ENCODE data around the gene CDK6.
"Not testable (repeated sequence)": the region's sequence is repeated elsewhere in the genome, so short reads cannot be mapped to it uniquely, and the experiment has no call there.

CDK6 gene

DNA sequence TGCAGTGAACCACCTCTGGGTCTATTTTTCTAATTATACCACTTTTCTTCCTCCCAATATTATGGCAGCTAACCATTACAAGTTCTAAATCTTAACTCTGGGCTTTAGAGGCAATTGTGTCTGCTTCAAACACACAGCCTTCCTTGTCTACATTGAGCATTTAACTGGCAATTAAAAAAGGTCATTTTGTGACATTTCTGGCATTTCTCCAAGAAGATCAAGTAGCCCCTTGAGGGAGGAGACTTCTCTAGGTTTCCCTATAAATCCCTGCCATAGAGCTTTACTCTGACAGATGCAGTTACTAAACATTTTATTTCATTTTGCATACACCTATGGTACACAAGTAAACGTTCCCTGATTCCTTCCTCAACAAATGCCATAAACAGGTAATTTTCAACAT lies 212.8 kb downstream of the CDK6 start:
- no peak for DNase-seq (ENCODE audit: low read depth in 2 of 2)

DNA sequence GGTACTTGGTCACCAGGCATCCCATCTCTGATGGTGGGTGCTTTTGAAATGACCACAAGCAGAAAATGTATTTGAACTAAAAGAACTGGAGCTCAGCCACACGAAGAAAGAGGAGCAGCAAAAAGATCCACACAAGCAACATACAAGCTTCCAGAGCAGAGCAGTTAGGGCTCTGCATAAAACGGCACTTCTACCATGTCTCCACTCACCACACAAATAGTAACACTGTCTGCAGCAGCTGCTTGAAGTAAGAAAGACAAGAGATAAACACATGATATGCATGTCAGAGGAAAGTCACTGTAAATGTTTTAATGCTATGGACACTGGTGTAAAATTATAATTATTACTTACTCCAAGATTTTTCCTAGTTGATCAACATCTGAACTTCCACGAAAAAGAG lies 213.7 kb downstream of the CDK6 start:
- DNase-seq (ENCODE audit: low read depth in 2 of 2), result no peak

DNA sequence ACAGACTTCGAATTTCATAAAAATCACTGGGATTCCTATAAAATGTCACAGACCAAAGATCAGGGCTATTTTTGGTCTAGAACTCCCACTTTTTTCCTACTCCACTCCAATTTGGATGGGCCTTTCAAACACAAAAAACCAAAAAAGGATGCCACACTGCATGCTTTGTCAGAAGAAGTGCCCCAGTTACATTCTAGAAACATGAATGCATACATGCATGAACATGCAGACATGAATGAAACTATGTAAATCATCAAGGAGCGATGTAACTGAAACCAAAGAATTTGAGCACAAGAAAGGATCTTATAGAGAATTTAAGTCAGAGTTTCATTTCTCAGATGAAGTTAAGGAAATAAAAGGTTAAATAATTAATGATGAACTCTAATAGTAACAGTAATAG lies 214.3 kb downstream of the CDK6 start:
- no peak for DNase-seq (ENCODE audit: low read depth in 2 of 2)

DNA sequence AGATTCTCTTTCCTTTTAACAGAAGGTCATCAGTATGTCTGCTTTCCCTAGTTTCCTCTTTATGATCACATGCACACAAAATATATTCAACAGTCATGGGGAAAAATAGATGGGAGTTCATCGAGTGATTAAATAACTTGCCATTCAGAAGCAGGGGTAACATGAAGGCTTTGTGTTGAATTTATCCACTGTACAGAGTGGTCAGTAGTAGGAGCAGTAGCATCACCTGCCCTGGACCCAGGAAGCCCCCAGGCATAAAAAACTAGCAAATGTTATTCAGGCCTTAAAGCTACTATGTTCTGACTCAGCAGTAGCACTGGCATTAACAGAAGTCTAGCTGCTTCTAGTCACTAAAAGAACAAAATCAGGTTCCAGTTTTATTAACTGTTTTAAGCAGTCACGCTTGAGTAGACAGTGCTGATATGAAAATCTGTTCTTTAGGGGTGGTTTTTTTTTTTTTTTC lies 214.8 kb downstream of the CDK6 start:
- DNase-seq (ENCODE audit: low read depth in 2 of 2), result no peak

DNA sequence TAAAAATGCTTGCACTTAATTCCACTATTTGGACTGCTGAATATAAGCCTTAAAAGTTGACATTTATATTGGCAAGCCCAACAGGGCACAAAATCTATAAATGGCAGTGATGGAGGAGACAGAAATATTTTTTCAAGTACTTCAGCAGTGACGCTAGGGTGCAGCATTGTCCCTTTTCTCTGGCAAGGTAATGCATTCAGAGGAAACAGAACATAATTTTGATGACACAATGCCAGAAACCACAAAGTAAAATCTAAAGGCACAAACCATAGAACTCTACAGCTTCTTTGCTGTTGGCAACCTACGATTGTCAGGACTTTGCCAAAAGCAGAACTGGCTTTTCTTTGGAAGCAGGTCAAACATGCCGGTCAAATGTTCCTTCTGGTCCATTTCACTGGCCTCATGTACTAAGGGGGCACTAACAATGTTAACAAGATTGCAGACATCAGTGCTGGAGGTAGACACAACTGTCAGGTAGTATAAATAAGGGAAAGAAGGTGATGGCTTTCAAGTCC lies 215.3 kb downstream of the CDK6 start:
- DNase-seq (ENCODE audit: low read depth in 2 of 2), result peak; percentile 62 to 73

DNA sequence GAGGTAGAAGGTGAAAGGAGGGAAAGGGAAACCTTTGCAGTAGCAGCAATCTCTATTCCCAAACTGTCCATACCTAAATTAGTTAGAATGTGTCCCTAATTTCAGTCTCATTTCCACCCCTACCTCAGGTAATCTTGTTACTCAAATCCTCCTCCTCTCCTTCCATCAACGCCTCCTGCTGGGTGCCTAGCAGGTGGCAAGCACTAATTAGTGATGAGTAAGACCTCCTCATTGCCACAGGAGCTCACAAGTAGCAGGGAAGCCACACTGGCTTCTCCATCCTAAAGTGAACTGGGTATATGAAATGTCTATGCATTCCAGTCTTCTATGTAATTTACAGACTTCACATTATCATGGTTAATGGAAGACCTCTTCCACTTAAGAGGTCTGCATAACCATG lies 220.5 kb downstream of the CDK6 start:
- DNase-seq (ENCODE audit: low read depth in 2 of 2), result no peak

DNA sequence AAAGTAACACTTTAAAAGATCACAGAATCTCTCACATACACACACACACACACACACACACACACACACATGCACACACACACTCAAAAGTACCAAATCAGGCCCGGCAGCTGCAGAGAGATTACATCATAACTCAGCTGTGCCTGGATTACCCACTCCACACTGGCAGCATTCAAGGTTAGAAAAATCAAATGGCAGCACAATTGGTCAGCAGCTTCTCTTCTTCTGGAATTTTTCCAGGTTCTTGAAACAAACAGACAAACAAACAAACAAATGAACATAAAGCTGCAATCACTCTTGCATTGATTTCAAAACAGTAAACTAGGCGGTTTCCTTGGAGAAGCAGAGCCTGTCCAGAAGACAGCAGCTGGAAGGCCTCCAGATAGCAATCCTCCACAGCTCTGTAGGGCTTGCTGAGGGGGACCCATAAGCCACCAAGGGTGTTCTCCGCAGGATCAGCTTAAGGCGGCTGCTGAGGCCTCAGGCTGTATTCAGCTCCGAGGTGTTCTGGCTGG lies 221.7 kb downstream of the CDK6 start:
- DNase-seq (ENCODE audit: low read depth in 2 of 2), result no peak

DNA sequence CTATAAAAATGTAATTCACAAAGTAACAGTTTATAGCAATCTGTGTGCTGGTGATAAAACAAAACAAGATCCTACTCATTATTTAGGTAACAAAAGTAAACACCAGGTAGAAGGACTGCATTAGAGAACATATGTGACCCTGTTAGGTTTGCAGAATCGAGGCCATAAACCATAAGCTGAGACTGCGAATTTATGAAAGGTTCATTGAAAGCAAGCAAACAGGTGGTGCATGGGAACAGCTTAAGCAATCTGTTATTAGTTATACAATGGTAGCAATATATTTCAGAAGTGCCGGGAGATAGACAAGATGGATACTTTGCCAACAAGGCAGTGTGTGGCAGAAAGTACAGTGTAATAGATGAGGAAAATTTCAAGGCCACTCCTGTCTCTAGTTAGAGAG lies 222.7 kb downstream of the CDK6 start:
- no peak for DNase-seq (ENCODE audit: low read depth in 2 of 2)

DNA sequence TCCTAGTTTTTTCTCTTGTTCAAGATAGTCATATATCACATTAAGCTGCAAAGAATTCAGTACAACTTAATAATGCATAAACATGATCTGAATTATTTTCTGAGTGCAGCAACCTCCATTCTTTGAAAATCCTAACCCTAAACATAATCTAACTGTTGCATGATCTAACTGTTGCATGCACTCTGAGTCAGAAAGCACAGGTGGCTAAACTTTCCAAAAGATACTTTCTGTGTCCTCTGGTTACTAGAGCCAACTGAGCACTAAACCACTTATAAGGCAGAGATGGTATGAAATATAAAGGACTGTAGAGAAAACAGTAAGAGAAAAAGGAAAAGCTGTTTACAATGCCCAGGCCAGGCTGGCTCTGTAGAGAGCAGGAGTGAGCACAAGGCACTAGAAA lies 223.2 kb downstream of the CDK6 start:
- no peak for DNase-seq (ENCODE audit: low read depth in 2 of 2)

DNA sequence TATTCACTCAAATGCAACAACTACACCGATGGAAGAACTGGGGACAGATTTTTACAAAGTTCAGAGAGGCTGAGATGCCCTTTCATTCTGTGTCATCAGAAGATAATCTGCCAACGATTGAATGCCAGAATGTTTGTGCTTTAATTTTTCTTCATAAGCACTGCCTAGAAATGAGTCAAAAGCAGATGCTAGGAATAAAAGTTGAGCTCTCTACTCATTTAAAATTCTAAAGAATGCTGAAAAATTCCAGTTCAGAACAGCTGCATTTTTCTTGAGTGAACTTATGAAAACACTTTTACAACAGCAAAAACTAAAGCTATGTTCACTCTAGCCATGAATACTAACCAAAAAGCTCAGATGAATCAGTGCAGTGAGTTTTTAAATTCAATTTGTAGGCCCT lies 223.9 kb downstream of the CDK6 start:
- DNase-seq (ENCODE audit: low read depth in 2 of 2), result no peak

DNA sequence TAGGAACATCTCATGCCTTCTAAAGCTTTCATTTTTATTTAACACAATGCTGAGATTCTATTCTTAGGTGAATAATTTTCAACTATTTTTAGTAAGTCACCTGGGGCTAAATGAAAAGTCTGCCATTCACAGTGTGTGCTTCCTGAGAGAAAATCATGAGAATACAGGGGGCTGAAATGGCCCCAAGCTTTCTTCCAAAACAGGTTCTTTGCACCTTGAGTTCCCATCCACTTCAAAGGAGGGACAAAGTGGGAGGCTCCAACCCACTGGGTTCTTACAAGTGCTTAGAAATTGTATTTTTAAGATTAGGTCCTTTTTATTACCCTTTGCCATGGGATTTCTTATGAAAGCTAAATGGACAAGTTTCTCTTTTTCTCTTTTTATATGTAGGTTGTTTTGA lies 224.6 kb downstream of the CDK6 start:
- no peak for DNase-seq (ENCODE audit: low read depth in 2 of 2)

DNA sequence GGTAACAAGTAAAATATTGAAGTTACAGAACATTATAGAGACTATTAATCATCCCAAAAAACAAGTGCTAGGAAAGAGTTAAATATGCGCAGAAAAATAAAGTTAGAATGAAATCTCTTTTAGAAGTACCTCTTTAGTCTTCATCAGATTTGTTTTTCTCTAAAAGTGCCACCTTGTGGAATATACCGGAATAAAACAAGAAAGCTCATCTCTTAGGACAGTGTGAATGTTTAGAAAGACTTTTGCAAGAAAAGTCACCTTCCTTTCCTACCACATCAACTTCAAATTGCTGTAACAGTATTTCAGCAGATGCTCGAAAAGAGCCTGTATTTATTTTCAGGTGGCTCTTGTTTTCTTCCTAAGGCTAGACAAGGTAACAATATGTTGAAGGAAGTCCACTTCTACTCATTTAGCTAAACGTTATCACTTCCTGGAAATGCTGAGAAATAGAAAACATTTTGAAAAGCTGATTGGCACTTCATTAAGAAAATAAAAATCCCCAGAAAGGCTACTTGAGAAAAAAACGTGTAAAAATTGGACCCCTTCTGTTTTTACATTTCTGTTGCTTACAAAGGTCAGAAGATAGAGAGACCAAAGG lies 226.4 kb downstream of the CDK6 start:
- no peak for DNase-seq (ENCODE audit: low read depth in 2 of 2)

DNA sequence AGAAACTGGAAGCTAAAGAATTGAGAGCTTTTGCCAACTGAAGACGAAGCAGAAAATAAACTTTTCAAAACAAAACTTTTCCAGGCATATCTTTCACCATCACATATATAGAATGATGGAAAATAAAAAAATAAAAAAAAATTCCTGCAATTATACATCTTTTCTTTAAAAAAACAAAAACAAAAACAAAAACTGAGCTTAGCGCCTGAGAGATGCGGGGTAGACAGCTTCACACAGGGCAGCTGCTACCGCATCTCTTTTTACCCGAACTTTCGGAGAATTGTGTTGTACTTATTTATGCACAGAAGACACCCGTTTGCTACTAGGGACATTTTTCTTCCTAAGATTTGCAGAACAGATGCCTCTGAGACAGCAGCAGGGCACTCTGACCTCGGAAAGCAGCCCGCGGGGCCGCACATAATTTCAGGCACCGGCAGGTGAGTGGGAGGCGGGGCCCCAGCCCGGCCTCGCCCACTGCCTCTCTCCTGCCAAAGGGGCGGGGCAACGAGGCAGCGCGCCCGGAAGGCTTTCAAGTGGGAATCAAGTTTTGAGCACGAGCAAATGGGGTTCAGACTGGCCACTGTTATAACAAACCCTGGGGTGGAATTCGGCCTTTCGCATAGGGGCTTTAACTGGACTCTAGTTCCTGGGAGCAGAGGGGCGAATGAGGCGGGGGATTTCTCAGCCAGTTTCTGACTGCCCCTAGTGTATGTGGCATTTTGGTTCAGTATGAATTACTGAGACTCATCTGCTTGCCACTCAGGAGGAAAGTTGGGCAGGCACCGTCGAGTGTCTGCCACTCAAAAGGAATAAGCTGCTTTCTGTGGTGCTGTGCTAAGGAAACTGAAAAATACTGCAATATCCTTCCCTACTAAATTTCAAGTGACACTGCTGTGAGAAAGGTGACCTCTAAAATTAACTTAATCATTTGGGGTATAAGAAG lies 227.7 kb downstream of the CDK6 start:
- DNase-seq (ENCODE audit: low read depth in 2 of 2), result no peak

DNA sequence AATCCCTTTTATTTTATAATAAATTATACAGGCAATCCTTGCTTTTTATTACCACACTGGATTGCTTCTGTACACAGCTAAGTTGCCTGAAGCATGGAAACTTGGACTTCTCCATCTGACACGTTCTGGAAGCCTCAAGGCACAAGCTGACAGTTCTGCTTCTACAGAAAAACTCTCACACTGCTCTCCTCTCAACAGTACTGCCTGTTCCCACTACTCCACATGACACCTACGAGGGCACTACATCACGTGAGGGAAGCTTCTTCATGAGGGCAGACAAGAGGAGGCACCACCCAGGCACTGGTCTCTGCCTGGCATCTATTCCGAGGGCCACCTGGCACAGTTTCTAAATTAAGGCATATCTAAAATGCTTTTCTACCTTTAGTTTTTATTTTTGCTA lies 229.4 kb downstream of the CDK6 start:
- no peak for DNase-seq (ENCODE audit: low read depth in 2 of 2)

DNA sequence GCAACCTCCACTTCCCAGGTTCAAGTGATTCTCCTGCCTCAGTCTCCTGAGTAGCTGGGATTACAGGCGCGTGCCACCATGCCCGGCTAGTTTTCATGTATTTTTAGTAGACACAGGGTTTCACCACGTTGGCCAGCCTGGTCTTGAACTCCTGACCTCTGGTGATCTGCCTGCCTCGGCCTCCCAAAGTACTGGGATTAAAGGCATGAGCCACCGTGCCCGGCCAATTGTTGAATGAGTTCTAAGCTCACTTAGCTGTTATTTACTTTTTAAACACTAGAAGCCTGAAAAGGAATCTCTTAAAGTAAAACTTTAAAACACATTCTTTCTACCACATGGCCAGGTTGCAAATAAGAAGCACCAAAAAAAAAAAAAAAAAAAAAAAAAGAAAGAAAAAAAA lies 231.9 kb downstream of the CDK6 start:
- DNase-seq (ENCODE audit: low read depth in 2 of 2), result not testable (repeated sequence)

DNA sequence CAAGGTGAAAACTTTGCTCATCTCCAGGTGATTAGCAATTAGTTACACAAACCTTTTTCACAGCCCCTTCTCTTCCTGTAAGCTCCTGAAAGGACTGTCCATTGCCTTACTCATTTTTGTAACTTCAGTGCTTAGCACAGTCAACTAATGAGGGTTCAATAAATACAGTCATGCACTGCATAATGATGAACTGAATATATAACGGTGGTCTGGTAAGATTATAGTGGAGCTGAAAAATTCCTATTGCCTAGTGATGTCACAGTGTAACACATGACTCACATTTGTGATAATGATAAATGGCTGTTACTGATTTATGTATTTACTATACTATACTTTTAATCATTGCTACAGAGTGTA lies 233.3 kb downstream of the CDK6 start:
- DNase-seq (ENCODE audit: low read depth in 2 of 2), result no peak

DNA sequence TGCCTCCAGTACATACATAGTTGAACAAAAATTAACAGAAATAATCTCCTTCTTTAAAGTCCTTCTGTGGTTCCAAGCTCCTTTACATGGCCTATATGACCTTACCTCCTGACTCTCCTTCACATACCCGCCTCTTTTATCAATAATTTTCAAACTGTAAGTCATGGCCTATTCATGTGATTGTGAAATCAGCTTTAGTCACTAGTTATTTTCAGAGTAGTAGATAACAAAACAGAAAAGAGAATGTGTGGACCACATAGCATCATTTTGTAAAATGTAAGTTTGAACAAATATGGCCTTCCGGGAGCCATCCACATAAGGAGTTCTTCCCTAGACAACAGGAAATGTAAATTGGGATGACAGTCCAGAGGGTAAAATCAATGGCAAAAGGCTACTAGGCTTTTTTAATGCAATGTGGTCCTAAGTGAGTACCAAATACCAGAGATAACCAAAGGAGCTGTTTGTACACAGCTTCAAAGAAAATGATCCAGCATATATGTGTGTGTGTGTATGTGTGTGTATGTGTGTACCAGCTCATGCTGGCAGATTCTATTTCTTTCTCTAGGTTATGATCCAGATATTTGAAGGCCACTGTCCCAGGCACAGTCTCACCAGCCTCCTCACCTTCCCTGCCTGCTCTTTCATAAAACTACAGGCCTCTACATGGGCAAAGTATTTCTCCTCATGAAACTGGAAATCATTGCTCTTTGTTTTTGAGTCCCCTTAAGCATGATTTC lies 233.9 kb downstream of the CDK6 start:
- DNase-seq (ENCODE audit: low read depth in 2 of 2), result no peak

DNA sequence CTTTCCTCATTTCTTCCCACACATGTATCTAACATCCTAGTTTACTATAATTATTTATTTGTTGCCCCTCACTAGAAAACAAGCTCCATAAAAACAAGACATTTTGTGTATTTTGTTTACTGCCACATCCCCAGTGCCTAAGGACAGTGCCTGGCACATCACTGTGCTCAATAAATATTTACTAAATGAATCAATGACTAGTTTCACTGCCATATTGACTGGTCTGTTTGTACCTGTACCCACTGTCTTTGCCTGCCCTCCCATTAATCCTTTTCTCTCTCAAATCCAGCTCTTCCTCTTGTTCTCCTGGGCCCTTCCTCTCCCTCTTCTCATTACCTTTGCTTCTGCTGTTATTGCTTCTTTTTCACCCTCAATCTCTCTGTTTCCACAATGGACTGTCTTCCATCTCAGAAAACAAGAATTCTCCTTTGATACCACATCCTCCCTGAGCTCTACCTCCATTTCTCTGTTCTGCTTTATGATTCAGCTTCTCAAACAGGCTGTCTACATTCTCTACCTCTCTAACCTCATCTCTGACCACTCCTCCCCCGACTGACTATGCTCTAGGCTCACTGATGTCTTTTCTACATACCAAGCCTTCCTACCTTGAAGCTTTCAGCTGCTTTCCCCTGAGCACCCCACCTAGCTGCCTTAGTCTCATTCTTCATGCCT lies 237.9 kb downstream of the CDK6 start:
- no peak for DNase-seq (ENCODE audit: low read depth in 2 of 2)

DNA sequence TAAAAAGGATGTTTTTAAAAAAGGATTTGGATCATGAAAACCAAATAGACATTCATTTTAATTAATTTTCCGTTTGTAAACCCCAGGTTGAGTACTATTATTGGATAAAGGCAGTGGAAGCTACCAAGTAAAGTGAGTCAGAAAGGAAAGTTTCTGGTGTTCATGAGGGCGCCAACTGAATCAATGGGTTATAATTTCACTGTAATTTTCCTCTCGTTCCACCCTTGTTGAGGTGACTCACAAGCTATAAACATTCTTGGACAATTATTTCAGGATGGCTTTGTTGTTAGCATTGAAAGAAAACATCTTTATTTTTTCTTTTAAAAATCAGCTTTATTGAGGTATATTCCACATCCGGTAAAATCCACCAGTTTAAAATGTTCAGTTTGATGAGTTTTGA lies 241.1 kb downstream of the CDK6 start:
- no peak for DNase-seq (ENCODE audit: low read depth in 2 of 2)

DNA sequence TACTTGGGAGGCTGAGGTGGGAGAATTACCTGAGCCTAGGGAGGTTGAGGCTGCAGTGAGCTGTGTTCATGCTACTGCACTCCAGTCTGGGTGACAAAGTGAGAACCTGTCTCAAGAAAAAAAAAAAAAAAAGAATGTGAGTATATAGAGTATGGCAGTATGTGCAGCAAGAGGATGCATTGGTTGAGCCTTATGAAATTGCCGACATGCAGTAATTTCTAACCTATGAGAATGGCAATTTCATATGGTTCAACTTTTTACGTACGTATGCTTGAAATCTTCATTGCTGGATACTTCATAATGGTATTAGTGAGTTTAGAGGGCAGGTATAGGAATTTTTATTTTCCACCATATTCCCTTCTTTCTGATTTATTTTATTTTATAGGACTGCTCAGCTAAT lies 241.6 kb downstream of the CDK6 start:
- DNase-seq (ENCODE audit: low read depth in 2 of 2), result no peak

DNA sequence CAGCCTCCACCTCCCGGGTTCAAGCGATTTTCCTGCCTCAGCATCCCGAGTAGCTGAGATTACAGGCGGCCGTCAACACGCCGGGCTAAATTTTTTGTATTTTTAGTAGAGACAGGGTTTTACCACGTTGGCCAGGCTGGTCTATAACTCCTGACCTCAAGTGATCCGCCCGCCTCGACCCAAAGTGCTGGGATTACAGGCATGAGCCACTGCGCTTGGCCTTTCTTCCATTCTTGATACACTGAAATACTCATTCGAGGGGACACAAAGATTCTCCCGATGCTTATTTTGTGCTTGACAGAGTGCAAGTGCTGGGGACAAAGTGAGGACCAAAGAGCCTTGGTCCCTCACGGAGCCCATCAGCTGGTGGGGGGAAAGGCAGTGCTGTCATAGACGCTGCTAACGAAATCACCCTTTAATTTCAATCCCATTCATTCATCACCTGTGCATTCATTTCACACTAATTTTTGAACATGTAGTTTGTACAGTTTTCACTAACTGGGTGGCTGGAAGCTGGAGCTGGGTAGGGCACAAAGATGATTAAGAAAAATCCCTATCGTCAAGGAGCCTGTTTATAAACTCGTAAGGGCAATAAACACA lies 245.6 kb downstream of the CDK6 start:
- no peak for DNase-seq (ENCODE audit: low read depth in 2 of 2)
